GM18858 (cell line): Measurements from ENCODE around the gene KHDRBS2.

Experiments
- ATAC-seq: cut with Tn5 transposase; IDR thresholded peaks from one replicate; pipeline ENCODE4 v1.9.1; 2021; ENCODE audit not compliant: unreplicated experiment

KHDRBS2 gene

DNA sequence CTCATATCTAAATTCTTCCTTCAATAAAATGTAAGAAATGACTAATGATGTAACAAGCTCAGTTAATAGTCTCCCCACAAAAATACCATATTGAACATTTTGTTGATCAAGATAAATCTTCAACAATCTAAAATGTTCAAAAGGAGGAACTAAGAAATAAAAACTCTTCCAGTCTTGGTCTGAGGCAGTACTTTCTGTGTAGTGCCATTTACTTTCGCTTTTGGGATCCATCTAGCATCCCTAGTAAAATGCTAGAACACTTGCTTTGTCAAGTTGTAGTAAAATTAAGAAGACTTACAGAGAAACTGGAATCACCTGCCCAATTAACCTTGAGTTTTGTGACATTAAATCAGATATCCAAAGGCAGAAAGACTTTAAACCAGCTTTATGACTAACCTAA lies 246.4 kb downstream of the KHDRBS2 start:
- ATAC-seq: no peak

DNA sequence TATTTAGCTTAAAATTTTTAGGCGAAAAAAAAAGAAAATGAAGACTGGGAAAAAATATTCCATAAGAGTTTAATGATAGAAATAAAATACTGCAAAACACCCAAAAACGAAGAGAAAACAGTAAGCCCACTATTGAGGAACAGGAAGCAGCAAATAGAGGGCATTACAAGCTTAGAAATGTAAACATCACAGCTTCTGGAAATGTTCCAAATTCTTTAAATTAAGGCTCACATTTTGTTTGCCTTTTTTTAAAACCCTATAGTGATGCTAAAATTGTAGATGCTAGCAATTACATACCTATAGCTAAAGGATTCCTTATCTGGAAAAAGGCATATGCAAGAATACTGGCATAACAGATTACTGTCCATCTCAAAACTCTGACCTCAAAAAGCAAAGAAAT lies 248.6 kb downstream of the KHDRBS2 start:
- ATAC-seq: no peak

DNA sequence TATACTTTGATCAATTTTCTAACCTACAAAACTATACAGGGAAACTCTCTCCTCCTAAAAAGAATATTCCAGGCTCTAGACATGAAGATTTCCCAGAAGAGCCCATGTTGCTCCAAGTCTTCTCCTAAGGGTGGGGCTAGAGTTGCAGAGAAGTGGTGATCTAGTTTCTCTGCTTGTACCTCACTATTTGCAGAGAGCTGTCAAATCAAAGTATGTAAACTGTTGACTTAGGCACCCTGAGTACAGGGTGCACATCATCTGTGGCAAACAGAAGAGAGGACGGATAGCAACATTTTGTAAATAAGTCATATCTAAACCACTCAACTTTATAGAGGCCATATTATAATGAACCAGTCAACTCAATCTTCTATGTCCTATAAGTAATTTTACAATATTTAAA lies 250.1 kb downstream of the KHDRBS2 start:
- no peak for ATAC-seq

DNA sequence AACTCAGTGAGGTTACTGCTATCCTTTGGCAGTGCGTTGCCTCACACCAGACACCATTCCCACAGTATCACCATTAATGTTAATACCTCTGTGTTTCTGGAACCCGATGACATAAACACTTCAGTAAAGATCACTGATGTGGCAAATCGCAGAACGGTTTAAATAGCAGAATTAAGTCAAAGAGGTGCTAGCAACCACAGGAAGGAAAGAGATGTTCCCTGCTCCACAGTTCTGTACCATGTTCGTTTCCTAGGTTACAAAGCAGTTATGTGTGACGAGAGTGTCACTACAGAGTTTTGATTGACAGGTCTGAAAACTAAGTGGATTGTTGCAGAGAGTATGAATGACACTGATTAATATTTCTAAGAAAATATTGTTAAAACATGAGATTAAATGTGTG lies 272.3 kb downstream of the KHDRBS2 start:
- ATAC-seq: no peak

DNA sequence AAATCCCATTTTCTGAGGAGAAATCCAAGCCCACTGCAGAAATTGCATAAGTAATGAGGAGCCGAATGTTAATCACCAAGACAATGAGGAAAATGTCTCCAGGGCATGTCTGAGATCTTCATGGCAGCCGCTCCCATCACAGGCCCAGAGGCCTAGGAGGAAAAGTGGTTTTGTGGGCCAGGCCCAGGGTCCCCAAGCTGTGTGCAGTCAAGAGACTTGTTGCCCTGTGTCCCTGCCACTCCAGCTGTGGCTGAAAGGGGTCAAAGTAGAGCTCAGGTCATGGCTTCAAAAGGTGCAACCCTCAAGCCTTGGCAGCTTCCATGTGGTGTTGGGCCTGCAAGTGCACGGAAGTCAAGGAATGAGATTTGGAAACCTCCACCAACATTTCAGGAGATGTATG lies 276.6 kb downstream of the KHDRBS2 start:
- no peak for ATAC-seq

DNA sequence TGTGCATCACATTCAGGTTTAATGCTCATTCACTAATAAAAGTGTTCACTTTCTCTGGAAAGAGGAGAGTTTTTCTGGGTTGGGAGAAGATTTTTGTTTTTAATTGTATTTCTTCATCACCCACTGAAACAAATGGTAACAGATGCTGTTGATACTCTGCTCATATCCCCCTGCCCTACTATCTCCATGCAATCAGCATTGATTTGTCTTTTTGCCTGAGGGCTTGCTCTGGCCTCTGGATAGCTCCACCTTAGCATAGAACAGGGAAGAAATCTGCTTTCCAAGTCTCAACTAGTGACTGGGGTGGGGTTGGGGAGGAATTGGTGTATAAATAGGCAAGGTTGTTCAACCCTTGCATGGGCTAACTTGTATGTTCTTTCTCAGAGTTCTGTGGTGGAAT lies 296.4 kb downstream of the KHDRBS2 start:
- no peak for ATAC-seq

DNA sequence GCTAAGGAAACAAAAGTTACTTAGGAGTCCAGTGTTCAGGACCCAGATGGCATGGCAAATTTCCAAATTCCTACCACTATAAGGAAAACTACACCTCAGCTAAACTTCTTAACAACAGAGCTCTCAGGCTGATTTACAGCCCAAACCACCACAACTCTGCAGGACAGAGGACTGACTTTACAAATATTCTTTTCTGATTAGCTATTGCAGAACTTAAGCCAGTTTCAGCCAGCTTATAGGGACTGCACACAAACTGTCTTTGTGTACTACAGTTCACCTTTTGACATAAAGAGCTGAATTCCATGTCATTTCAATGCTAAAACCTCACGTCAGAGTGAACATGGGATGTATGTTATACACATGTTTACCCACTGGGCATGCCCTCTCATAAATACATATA lies 305.4 kb downstream of the KHDRBS2 start:
- no peak for ATAC-seq

DNA sequence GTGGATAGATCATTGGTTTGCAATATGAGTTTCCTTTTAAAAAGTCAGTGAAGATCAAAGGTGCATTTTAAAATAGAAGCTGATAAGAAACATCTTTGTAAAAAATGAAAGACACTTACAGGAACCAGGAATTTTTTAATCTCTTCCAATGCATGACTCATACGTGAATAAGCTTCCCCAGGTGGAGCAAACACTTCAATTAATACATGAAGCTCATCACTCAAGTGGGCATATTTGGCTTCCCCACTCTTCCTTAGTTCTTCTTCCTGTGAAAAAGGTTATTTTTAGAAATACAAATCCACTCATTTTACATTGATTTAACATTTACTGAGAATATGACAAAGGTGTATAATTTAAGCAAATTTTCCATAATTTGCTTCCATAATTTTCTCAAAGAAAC lies 308.1 kb downstream of the KHDRBS2 start:
- ATAC-seq: no peak

DNA sequence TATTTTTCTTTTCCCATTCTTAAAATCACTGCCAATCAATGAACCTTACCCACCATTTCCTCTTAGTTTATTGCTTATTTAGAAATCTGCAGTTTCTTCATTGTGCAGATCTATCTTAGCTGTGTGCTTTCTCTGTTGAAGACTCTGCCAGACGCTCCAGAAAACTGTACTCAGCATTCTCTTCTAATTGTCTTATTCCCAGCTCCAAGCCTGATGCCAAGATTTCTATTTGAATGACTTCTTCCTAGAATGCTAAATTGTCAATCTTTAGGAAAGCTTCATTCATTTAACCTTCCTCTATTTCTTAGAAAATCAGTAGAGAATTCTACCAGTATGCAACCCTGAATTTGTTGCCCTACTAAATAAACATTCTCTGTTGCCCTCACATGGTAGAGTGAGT lies 308.9 kb downstream of the KHDRBS2 start:
- ATAC-seq: no peak

DNA sequence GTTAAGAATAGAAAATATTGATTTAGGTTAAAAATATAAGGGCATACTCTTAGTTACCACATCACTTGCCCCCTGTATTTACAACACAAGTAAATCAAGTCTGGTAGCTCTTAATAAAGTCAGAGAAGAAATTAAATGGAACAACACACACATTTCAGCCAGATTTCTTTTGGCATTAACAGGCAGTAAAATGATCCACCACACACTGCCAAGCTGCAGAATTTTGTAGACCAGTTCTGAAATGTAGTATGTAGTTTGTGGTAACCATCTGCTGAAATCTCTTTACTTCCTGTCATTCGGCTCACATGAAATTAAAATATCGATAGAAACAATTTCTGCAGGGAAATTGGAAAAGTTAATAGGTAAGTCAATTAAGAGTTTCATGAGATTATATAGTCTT lies 326.8 kb downstream of the KHDRBS2 start:
- ATAC-seq: no peak

DNA sequence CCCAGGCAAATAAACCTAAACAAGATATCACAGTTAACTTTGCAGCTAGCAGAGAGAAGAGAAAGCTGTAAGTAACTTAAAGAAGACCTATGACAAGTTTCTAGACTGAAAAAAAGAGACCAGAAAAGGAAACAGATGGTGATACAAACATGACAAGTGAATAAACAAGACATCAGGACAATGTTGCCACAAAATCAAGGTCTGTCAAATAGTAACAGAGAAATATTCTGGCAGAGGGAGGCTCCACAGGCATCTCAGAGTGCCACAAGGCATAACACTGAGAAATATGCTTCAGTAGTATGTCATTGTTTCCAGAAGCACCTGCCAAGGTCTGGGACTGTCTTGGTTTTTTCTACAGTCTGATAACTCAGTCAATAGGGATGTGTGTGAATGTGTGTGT lies 332.2 kb downstream of the KHDRBS2 start:
- ATAC-seq: no peak

DNA sequence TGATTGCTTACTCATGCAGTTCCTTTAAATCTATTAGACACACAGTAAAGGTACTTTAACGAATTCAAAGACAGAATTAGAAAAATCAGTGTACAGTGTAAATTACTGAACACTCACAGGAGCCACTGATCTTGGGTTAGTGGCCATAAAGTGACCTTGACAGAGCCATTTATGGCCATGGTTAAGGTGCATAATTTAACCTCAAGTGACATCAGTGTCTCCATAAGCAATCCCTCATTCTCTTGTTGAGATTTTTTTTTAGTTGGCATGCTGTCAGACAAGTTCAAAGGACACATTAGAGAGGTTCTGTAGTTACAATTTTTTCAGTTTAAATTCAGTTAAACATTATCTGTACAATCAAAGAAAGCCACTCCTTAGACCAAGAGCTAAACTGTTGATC lies 334.4 kb downstream of the KHDRBS2 start:
- ATAC-seq: no peak

DNA sequence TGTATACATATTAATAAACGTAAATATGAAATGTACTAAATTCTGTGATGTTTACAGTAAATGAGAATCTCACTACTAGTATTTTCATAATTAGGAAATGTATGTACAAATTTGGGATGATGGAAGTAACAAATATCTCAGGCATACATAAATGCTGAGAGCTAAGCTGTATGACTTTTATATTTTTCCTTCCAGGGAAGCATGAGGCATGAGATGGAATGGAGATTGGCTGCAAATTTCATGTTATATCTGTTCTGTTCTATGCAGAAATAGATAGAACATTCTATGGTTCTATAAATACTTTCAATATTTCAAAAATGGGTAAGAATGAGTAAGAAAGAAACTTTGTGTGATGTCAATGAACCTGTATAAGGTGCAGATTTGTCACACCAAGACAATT lies 335.2 kb downstream of the KHDRBS2 start:
- ATAC-seq: no peak

DNA sequence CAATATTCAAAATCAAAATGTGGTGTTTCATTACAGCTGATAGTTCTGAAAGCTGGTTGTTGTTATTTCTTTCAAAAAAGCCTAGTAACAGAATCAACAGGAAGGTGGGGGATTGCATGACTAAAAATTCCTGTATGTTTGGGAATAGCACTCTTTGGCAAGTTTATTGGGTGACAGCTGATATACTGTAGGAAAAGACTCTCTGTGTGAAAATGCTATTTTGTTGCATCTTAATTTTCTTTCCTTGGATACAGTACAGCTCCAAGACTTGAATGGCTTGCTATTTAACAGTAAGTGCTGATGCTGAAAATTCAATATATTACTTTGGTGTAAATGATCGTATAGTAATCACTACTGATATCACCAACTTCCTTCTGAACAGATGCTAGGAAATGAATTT lies 336.1 kb downstream of the KHDRBS2 start:
- no peak for ATAC-seq

DNA sequence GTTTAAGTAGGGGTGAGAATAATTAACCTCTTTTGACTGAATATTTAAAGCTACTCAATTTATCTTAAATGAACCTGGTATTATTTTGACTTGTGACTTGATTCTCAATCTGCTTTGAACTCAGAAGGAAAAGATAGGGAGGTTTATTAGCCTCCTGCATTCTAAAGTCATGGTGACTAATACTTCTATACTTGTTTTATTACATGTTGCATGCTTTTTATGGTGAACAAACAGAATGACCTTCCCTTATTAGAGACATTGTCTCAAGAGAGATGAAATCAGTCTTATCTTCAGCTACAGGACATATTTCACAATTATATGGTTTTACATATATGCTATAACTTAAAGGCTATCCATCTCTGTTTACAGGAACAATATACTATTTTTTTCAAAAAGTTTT lies 336.9 kb downstream of the KHDRBS2 start:
- no peak for ATAC-seq

DNA sequence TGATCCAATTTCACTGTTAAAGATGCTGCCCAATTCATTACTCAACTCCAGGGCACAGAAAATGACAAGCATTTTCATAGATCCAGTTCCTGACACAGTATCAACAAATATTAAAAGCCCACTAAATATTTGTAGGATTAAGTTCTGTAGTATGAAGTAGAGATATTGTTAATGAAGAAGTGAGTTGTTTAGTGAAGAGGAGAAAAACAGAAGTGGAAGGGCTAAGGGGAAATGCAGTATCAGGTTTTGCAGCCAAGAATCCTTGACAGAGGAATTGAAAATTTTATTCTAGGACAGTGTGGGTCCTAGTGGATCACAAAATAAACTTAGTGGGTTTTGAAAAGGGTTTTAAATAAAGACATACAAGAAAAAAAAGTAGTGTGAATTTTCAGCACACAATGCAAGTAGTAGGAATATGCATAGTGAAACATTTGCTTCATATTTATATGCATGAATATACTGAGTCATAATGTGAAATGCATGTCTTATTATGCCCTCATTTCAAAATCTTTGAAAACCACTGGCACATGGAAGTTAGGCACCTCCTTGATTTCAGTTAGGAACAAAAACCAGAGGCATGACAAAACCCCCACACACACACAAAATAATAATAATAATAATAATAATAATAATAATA lies 338.6 kb downstream of the KHDRBS2 start:
- no peak for ATAC-seq

DNA sequence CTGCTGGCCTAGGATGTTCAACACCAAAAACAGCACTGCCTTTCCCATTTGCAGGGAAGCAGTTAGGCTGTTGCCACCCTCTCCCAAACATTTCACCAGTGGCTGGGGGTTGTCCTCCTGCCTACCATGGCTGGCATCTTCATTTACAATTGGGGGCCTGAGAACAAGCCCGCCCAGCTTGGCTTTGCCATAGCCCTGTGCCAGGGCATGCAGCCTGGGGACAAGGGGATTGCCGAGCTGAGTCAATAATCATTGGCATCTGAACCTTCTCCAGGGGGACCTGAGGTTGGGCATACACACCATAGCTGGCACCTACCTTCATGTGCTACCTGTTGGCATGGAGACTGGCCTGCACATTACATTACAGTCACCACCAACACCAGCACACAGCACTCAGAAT lies 345.1 kb downstream of the KHDRBS2 start:
- ATAC-seq: no peak

DNA sequence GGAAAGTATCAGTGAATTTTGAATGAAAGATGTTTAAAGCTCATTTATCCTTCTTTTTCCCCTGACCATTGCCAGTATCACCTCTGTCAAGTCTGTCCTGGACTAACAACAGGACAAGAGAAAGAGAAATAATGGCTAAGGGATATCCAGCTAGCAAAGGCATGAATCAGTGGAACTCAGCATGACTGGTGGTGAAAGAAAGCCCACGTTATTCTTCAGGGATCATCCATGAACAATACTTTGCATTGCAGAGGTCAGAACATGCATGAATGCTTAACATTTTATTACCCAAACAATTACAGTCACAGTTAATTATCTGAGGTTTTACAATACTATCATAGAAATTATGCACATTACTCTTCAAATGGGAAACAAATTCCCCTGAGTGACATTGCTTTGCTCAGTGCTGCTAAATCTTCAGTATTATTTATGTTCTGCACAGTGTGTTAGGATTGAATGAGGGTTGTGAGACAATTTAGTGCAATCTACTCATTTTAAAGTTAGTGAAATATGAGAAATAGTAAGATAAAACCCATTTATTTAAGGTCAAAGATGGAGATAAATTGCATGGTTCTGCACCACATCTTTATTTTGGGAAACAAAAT lies 350.7 kb downstream of the KHDRBS2 start:
- no peak for ATAC-seq

DNA sequence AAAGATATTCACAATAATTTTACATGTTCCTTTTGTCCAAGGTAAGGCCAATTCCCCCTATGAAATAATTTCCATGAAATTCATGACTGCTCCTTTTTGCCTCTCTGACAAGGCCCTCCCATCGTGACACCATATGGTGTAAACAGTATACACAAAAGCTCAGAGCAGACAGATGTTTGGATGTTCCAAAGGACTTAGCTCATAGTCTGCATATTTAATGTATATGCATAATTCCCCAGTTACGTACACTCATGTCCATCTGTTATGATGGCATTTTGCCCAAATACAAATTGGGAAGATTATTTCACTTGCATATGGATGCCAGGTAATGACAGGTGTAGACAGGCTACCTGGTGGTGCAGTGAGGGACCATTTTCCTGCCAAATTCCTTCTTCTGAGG lies 376.5 kb downstream of the KHDRBS2 start:
- ATAC-seq: no peak

DNA sequence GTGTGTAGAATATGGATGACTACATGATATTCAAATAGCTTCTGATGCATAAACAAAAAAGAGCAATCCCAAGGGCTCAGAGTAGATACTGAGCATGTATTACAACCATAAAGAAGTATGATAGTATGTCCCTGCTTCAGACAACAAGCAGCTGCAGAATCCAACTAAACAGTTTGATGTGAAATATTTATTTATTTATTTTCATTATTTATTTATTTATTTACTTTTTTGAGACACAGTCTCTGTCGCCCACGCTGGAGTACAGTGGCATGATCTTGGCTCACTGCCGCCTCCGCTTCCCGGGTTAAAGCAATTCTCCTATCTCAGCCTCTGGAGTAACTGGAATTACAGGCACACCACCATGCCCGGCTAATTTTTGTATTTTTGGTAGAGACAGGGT lies 384.3 kb downstream of the KHDRBS2 start:
- no peak for ATAC-seq

DNA sequence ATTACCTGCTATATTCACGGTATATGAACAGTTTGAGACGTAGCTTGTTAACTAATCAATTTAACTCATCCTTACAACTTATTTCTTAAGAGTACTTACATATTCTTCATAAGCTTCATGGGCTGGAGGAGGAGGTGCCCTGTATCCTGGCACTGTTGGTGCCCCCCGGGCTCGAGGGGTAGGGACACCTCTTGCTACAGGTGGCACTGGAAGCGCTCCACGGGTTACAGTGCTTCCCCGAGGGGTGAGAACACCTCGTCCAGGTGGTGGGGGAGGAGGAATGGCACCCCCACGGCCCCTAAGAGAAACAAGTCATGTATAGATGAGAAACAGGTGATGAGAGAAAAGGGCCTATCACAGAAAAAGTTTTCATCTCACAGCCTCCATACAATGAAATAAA lies 391.5 kb downstream of the KHDRBS2 start:
- ATAC-seq: no peak

DNA sequence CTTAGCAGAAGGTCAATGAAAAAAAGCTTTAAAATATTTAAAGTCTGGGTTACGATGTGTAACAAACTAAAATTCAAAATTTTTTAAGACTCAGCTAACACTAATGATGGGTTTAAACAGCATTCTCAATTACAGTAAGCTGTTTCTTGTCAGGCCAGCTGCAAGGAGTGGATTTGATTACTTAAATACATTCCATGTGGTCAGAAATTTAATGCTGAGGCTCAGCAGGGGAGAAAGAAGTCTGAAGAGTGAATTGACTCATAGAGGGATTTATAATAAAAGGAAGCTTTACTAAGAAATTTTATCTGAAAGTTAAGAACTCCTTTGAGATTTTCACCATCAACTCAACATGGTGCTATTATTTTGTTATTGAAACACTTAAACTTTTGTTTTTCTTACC lies 398.6 kb downstream of the KHDRBS2 start:
- no peak for ATAC-seq

DNA sequence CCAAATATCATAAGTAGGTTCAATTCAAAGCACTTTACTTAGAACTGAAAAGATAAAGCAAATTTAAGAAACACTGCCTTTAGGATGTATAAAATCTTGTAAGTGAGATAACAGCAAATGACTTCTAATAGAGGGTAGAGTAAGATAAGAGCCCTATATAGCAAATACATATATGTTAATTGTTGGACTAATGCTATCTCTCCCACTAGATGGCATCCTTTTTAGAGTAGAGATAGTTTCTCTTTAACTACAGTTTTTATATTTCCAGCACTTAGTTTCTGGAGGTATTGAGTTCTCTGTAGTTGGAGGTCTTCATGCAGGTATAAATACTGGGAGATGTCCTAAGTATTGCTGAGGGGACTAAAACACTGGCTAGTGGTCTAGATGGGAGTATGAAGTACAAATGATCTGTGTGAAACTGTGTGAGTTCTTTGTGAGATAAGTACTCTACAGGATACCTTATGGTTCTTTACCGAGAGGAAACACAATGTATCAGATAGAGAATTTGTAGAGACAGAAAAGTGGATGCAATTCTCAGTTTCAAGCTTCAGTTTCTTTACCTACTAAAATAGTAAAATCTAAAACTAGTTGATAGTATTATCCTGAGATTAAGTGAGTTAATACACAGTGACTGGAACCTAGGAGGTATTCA lies 399.3 kb downstream of the KHDRBS2 start:
- peak; percentile 56 for ATAC-seq
